ENCODE results near the gene MACF1. TPM values are rescaled to one million over a fixed set of nuclear protein-coding genes. Genes with fewer than 3 reads are reported as not detected.
A peak's percentile ranks its signal among the peaks of the same experiment; 100 is the strongest.

MACF1 gene
- total RNA-seq, 4 donors from 2014 or later, result 187 to 436 (median 261) TPM

- DNase-seq, result no peak
- Histone ChIP-seq H3K4me3 (no peak overlapping the region), H3K27me3 (no peaks in the 10 kb centered on the region), H3K27ac (no peak overlapping the region), H3K9me3 (no peaks in the 10 kb centered on the region), H3K36me3 (peaks cover 0 to 51% (median 0%) of the 10 kb centered on the region in 3 donors), H3K4me1 (no peaks in the 10 kb centered on the region)
- no peak for TF ChIP-seq CTCF (IDR thresholded peaks at IDR 0.05)
- no peak for TF ChIP-seq POLR2A (IDR thresholded peaks at IDR 0.05)
These were observed 50.7 kb downstream of the MACF1 start for GRCh38 chr1:39255222-39255621.

DNA sequence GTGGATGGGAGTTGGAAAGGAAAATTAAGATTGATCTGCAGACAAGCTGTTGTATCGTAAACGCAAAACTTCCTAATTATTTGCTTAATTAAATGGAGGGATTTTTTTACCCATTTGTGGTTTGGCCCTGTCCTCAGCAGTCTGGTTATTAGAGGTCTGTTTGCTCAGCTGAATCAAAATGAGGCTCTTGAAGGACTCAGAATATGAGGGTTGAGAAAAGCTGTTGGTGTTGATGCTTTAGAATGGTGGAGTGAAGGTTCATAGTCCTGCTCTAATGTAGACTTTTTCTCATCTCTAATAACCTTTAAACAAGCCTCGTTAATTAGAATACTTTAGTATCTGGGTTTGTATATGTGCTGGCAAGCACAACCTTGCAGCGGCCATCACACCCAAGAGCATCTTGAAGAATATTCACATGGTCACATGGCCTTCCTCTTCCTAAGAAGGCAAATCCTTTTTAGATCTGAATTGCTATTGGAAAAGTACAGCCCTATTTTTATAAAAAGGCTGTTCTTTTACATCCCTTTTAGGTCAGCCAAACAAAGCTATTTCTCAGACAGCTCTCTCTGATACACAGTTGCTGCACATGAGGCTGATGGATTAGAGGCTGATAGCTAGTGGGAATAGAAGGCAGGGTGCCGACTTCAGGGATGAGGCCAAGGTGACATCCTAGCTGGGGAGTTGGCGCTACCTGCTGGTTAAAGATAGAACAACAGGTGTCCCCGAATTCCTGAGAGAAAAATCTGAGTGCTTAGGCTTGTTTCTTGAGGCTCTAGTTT lies 53.8 kb downstream of the MACF1 start:
- H3K4me3 ChIP-seq, result no peak overlapping the region
- H3K4me1 ChIP-seq, result no peaks in the 10 kb centered on the region
- TF ChIP-seq POLR2A (IDR thresholded peaks at IDR 0.05), result no peak
- peak; percentile 85 to 93 (median 90) for TF ChIP-seq CTCF (IDR thresholded peaks at IDR 0.05)
- peak overlapping the region in 2 of 4 donors; percentile 21 to 24 for H3K27ac ChIP-seq
- peaks cover 0 to 42% (median 0%) of the 10 kb centered on the region in 3 donors for H3K36me3 ChIP-seq
- H3K27me3 ChIP-seq, result no peaks in the 10 kb centered on the region
- peak; percentile 58 to 86 (median 66) for DNase-seq
- H3K9me3 ChIP-seq, result no peaks in the 10 kb centered on the region

DNA sequence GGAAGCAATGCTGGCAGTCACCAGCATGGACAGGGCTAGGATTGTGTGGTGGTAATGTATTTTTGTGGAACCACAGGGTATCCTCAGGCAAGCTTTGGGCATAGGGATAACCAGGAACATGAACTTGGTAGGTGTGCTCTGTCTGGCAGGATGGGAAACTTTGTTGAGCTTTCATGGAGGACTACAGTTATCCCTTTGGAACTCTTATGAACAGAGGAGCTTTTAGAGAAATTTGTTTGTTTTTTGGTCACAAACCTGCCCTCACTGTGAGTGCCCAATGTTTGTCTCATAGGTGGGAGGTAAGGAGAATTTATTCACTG lies 54.4 kb downstream of the MACF1 start:
- Histone ChIP-seq H3K9me3 (no peaks in the 10 kb centered on the region), H3K4me3 (no peak overlapping the region), H3K36me3 (peaks cover 0 to 42% (median 0%) of the 10 kb centered on the region in 3 donors), H3K27ac (peak overlapping the region in 2 of 4 donors; percentile 21 to 24), H3K27me3 (no peaks in the 10 kb centered on the region), H3K4me1 (no peaks in the 10 kb centered on the region)
- DNase-seq, result no peak
- TF ChIP-seq POLR2A (IDR thresholded peaks at IDR 0.05) (no peak), CTCF (IDR thresholded peaks at IDR 0.05) (no peak)

GRCh38 chr1:39261712-39262221 lies 57.3 kb downstream of the MACF1 start:
- no peaks in the 10 kb centered on the region for H3K9me3 ChIP-seq
- TF ChIP-seq POLR2A (IDR thresholded peaks at IDR 0.05), result no peak
- TF ChIP-seq CTCF (IDR thresholded peaks at IDR 0.05), result no peak
- H3K36me3 ChIP-seq, result peaks cover 0 to 19% (median 0%) of the 10 kb centered on the region in 3 donors
- DNase-seq, result no peak
- no peaks in the 10 kb centered on the region for H3K27me3 ChIP-seq
- H3K27ac ChIP-seq, result no peak overlapping the region
- H3K4me3 ChIP-seq, result no peak overlapping the region
- no peaks in the 10 kb centered on the region for H3K4me1 ChIP-seq

DNA sequence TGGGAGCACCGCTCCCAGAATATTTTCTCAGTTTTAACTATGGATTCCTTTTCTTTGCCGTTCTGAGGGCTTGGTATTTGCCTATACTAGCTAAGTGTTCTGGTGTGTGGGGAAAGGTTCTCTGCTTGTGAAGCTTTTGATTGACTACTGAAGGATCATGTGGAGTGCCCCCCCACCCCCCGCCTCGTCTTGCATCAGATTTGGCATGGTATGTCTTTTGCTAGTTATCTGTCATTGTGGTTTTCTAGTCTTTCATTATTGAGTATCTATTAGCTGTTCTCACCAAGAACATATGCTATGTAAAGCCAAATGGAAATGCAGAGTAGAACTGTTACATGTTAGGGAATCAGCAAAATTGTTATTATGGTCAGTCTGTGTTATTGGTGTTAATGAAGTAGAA lies 58.3 kb downstream of the MACF1 start:
- Histone ChIP-seq H3K9me3 (no peaks in the 10 kb centered on the region), H3K27ac (no peak overlapping the region), H3K4me3 (no peak overlapping the region), H3K4me1 (no peaks in the 10 kb centered on the region), H3K36me3 (peaks cover 0 to 16% (median 0%) of the 10 kb centered on the region in 3 donors), H3K27me3 (no peaks in the 10 kb centered on the region)
- no peak for DNase-seq
- TF ChIP-seq POLR2A (IDR thresholded peaks at IDR 0.05) (no peak), CTCF (IDR thresholded peaks at IDR 0.05) (no peak)
